Glutamatergic neuron (in vitro differentiated cells): Measurements from ENCODE around the gene UBR4. TPM values are rescaled to one million over a fixed set of nuclear protein-coding genes. Genes with fewer than 3 reads are reported as not detected.

Experiments used
- DNase-seq: peaks from one replicate; pipeline ENCODE4 v3.0.0; 2022
- H3K27ac Mint-ChIP-seq: one replicate; pipeline ENCODE4 v1.8.0; 2020; ENCODE audit warnings: mild to moderate bottlenecking, mixed read lengths, inconsistent platforms; ENCODE audit not compliant: unreplicated experiment
- H3K27me3 Mint-ChIP-seq: one replicate; pipeline ENCODE4 v1.8.0; 2020; ENCODE audit warnings: mild to moderate bottlenecking, moderate library complexity, mixed read lengths, inconsistent platforms; ENCODE audit not compliant: unreplicated experiment
- H3K36me3 Mint-ChIP-seq: one replicate; pipeline ENCODE4 v1.8.0; 2020; ENCODE audit warnings: mild to moderate bottlenecking, mixed read lengths, inconsistent platforms; ENCODE audit not compliant: unreplicated experiment
- H3K4me1 Mint-ChIP-seq: one replicate; pipeline ENCODE4 v1.8.0; 2020; ENCODE audit warnings: mild to moderate bottlenecking, low read depth, mixed read lengths, inconsistent platforms; ENCODE audit not compliant: unreplicated experiment
- H3K4me3 Mint-ChIP-seq: one replicate; pipeline ENCODE4 v1.8.0; 2020; ENCODE audit warnings: mild to moderate bottlenecking, mixed read lengths, inconsistent platforms; ENCODE audit not compliant: unreplicated experiment
- H3K9me3 Mint-ChIP-seq: one replicate; pipeline ENCODE4 v1.8.0; 2020; ENCODE audit warnings: mild to moderate bottlenecking, moderate library complexity, mixed read lengths, inconsistent platforms; ENCODE audit not compliant: unreplicated experiment
- total RNA-seq: library from RNA; stranded (reverse); fragmentation: NEBNext Ultra II Directional; extraction: Animal tissue kit (Norgen Biotek cat#: 25700); gene quantifications from one replicate; pipeline ENCODE4 v1.2.1, GENCODE V29; 2021; ENCODE audit not compliant: unreplicated experiment
- TF ChIP-seq, protein P1 (sequence below): fragments of 200-600 bp; sonication (generic); IDR thresholded peaks from one replicate; pipeline ENCODE4 v1.5.0; 2021; ENCODE audit not compliant: partially characterized antibody, unreplicated experiment

The UBR4 gene
- total RNA-seq, 1 donor from 2014 or later: 176 TPM

DNA sequence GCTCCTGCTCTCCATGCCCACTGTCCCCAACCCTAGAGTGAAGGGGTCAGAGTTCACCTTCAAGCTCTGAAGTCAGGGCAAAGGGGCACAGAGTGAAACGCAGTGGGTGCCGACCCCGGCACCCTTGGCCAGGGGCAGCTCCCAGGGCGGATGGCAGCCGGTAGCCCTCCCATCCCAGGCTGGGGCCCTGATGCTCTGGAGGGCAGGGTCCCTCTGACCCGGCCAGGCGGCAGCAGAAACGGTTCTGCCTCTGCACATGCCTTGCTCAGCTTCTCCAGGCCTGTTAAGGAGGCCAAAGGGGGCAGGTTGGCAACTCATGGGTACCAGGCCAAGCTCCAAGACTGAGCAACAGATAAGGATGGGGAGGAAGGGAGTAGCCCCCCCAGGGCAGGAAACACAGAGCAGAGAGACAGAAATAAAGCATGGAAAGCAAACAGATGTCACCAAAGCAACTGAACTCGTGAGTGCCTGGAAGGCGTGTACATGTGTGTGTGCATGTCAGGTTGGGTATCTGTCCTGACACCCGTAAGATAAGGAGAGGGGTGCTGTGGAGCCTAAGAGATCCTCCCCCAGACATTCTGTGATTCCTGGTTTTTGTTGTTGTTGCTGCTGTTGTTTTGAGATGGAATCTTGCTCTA lies 141.3 kb downstream of the UBR4 start:
- DNase-seq: no peak
- Mint-ChIP-seq H3K9me3 (no peaks in the 10 kb centered on the region), H3K4me1 (peaks cover 2% of the 10 kb centered on the region), H3K4me3 (no peak overlapping the region), H3K36me3 (no peaks in the 10 kb centered on the region), H3K27ac (no peak overlapping the region), H3K27me3 (peaks cover 1% of the 10 kb centered on the region)
- TF ChIP-seq, protein P1, sequence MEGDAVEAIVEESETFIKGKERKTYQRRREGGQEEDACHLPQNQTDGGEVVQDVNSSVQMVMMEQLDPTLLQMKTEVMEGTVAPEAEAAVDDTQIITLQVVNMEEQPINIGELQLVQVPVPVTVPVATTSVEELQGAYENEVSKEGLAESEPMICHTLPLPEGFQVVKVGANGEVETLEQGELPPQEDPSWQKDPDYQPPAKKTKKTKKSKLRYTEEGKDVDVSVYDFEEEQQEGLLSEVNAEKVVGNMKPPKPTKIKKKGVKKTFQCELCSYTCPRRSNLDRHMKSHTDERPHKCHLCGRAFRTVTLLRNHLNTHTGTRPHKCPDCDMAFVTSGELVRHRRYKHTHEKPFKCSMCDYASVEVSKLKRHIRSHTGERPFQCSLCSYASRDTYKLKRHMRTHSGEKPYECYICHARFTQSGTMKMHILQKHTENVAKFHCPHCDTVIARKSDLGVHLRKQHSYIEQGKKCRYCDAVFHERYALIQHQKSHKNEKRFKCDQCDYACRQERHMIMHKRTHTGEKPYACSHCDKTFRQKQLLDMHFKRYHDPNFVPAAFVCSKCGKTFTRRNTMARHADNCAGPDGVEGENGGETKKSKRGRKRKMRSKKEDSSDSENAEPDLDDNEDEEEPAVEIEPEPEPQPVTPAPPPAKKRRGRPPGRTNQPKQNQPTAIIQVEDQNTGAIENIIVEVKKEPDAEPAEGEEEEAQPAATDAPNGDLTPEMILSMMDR: no peak

DNA sequence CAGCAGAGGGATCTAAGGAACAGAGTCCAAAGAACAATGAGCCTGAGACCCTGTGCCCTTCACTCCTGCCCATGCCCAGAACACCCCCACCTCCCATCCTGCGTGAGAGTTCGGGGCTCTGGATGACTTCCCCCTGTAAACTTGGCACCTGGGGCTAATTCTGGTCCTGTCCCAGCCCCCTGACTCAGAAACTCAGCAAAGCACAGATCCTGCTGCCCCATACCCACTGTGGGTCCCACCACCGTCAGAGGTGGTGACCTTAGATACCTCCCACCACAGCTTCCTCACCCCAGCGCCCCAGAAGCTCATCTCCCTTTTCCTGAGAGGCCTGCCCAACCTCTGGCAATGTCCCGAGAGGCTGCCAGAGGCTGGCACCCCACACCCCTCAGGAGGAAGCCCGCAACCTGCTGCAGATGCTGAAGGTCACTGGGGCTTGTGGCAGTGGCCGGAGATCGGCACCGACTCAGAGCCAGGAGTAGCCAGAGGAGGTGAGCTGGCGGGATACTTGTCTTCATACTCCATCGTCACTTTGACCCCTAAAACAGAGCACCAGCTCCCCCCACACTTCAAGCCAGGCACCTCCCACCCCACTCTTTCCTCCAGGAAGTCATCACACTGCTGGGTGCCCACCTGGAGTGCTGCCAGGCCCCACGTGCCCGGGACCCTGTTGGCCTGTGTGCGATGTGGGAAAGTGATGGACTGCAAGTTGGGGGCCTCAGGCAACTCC lies 142.0 kb downstream of the UBR4 start:
- no peak for DNase-seq
- H3K36me3 Mint-ChIP-seq: no peaks in the 10 kb centered on the region
- H3K4me3 Mint-ChIP-seq: no peak overlapping the region
- H3K9me3 Mint-ChIP-seq: no peaks in the 10 kb centered on the region
- TF ChIP-seq, protein P1: no peak
- H3K4me1 Mint-ChIP-seq: peaks cover 2% of the 10 kb centered on the region
- H3K27me3 Mint-ChIP-seq: peaks cover 1% of the 10 kb centered on the region
- H3K27ac Mint-ChIP-seq: no peak overlapping the region

DNA sequence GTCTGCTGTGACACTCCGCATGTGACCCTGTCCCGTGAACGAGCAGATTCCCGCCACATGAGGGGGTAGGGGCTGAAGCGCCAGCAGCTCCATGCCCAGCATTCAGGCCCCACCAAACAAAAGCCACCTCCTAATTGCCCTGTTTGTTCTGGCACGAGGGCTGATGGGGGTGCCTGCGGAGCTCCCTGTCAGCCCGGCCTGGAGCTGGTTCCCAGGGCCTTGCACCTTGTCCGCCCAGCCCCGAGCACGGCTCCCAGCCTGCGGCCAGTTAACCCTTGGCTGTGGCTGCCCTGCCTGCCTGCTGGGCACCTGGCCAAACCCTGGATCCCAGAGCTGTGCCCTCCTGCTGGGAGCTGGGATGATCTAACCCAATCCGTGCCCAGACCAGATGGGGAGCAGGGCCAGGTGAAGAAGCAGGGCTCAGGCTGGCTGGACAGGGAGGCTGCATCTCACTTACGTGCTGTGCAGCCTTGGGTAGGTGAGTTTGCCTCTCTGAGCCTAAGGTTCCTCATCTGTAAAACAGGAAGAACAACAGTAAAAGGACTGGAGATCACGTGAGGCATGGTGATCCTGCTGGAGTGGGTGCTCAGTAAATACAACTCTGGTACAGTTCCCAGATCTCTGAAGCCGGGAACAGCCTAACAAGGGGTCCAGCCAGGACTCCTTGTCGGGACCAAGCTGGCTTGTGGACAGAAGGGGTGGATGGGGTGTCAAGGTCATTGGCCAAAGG lies 142.7 kb downstream of the UBR4 start:
- Mint-ChIP-seq H3K4me1 (peaks cover 2% of the 10 kb centered on the region), H3K36me3 (no peaks in the 10 kb centered on the region), H3K27me3 (peaks cover 1% of the 10 kb centered on the region), H3K9me3 (no peaks in the 10 kb centered on the region), H3K27ac (no peak overlapping the region), H3K4me3 (no peak overlapping the region)
- TF ChIP-seq, protein P1: no peak
- no peak for DNase-seq

DNA sequence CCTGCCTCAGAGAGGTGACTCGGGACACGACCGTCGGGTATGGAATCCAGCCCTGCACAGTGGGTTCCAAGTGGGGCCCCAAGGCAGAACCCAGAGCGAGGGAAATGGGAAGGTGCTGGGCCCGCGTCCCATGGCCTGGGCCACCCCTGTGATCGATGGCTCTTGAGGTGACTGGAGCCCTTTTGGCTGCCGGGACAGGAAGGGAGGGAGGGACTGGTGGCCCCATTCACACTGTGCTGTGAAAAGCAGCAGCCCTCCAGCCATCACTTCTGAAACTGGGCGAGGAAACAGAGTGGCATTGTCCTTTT lies 143.2 kb downstream of the UBR4 start:
- no peak overlapping the region for H3K4me3 Mint-ChIP-seq
- peaks cover 2% of the 10 kb centered on the region for H3K4me1 Mint-ChIP-seq
- H3K9me3 Mint-ChIP-seq: no peaks in the 10 kb centered on the region
- no peak overlapping the region for H3K27ac Mint-ChIP-seq
- peaks cover 1% of the 10 kb centered on the region for H3K27me3 Mint-ChIP-seq
- no peaks in the 10 kb centered on the region for H3K36me3 Mint-ChIP-seq
- DNase-seq: no peak
- TF ChIP-seq, protein P1: no peak
